ENCODE results near the gene CD99.
"Not testable (repeated sequence)": the region's sequence is repeated elsewhere in the genome, so short reads cannot be mapped to it uniquely, and the experiment has no call there.

The CD99 gene

GRCh38 chrX:2764766-2765548 is 73.9 kb downstream of the CD99 start:
- H3K4me1 ChIP-seq (ENCODE audit: control insufficient read depth, insufficient read depth, low read length); POLR2A ChIA-PET; H3K36me3 ChIP-seq (ENCODE audit: control insufficient read depth in 2 of 2, insufficient read depth in 1 of 2, low read length in 2 of 2); CTCF ChIA-PET; H3K27ac ChIP-seq (ENCODE audit: extremely low read depth, low read depth, low read length); H3K9me3 ChIP-seq (ENCODE audit: control insufficient read depth, insufficient read depth, low read depth, low read length); H3K4me3 ChIP-seq (ENCODE audit: low read depth, low read length): not testable (repeated sequence)

GRCh38 chrX:2765549-2765830 is 74.4 kb downstream of the CD99 start:
- Histone ChIP-seq H3K4me3 (ENCODE audit: low read depth, low read length) (no peak overlapping the region), H3K36me3 (ENCODE audit: control insufficient read depth in 2 of 2, insufficient read depth in 1 of 2, low read length in 2 of 2) (no peaks in the 10 kb centered on the region), H3K9me3 (ENCODE audit: control insufficient read depth, insufficient read depth, low read depth, low read length) (no peaks in the 10 kb centered on the region), H3K27ac (ENCODE audit: extremely low read depth, low read depth, low read length) (no peak overlapping the region), H3K4me1 (ENCODE audit: control insufficient read depth, insufficient read depth, low read length) (no peaks in the 10 kb centered on the region)
- TF ChIP-seq ZNF324 (tag by site-specific recombination; IDR thresholded peaks at IDR 0.05) (no peak), KLF10 (tag by site-specific recombination; IDR thresholded peaks at IDR 0.05) (no peak)
- TF ChIP-seq, protein P1, sequence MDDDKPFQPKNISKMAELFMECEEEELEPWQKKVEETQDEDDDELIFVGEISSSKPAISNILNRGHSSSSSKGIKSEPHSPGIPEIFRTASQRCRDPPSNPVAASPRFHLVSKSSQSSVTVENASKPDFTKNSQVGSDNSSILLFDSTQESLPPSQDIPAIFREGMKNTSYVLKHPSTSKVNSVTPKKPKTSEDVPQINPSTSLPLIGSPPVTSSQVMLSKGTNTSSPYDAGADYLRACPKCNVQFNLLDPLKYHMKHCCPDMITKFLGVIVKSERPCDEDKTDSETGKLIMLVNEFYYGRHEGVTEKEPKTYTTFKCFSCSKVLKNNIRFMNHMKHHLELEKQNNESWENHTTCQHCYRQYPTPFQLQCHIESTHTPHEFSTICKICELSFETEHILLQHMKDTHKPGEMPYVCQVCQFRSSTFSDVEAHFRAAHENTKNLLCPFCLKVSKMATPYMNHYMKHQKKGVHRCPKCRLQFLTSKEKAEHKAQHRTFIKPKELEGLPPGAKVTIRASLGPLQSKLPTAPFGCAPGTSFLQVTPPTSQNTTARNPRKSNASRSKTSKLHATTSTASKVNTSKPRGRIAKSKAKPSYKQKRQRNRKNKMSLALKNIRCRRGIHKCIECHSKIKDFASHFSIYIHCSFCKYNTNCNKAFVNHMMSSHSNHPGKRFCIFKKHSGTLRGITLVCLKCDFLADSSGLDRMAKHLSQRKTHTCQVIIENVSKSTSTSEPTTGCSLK (tag by site-specific recombination; IDR thresholded peaks at IDR 0.05), result no peak
- ChIA-PET POLR2A (no interaction called here), CTCF (no interaction called here)

DNA sequence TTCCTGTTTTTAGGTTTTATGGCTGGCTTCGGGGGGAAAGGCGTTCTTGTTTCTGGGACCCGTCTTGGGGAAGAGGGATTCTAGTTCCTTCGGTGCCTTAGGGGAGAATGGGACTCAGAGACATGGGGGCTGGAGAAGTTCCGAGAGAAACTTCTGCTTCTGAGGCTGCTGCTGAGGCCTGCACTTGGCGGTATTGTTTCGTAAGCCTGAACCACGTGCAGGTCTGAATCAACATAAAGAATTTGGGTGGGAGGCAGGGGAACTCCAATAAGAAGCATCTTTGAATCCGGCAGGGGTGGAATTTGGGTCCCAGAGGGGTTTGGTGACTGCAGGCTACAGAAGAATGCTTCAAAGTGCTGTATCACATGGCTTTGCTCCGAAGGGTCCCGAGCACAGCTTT is 75.8 kb downstream of the CD99 start:
- CTCF ChIA-PET, result no interaction called here
- Histone ChIP-seq H3K4me3 (ENCODE audit: low read depth, low read length) (no peak overlapping the region), H3K9me3 (ENCODE audit: control insufficient read depth, insufficient read depth, low read depth, low read length) (no peaks in the 10 kb centered on the region), H3K4me1 (ENCODE audit: control insufficient read depth, insufficient read depth, low read length) (no peaks in the 10 kb centered on the region), H3K36me3 (ENCODE audit: control insufficient read depth in 2 of 2, insufficient read depth in 1 of 2, low read length in 2 of 2) (no peaks in the 10 kb centered on the region), H3K27ac (ENCODE audit: extremely low read depth, low read depth, low read length) (no peak overlapping the region)
- TF ChIP-seq, protein P2, sequence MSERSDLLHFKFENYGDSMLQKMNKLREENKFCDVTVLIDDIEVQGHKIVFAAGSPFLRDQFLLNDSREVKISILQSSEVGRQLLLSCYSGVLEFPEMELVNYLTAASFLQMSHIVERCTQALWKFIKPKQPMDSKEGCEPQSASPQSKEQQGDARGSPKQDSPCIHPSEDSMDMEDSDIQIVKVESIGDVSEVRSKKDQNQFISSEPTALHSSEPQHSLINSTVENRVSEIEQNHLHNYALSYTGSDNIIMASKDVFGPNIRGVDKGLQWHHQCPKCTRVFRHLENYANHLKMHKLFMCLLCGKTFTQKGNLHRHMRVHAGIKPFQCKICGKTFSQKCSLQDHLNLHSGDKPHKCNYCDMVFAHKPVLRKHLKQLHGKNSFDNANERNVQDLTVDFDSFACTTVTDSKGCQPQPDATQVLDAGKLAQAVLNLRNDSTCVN (tag by site-specific recombination; optimal IDR thresholded peaks at IDR 0.05), result no peak
- TF ChIP-seq ZIC2 (tag by site-specific recombination; IDR thresholded peaks at IDR 0.05), result no peak
- POLR2A ChIA-PET, result no interaction called here

GRCh38 chrX:2767631-2768455 is 76.7 kb downstream of the CD99 start:
- no peaks in the 10 kb centered on the region for H3K9me3 ChIP-seq (ENCODE audit: control insufficient read depth, insufficient read depth, low read depth, low read length)
- H3K27ac ChIP-seq (ENCODE audit: extremely low read depth, low read depth, low read length), result no peak overlapping the region
- CTCF ChIA-PET, result no interaction called here
- H3K36me3 ChIP-seq (ENCODE audit: control insufficient read depth in 2 of 2, insufficient read depth in 1 of 2, low read length in 2 of 2), result no peaks in the 10 kb centered on the region
- POLR2A ChIA-PET, result no interaction called here
- H3K4me1 ChIP-seq (ENCODE audit: control insufficient read depth, insufficient read depth, low read length), result no peaks in the 10 kb centered on the region
- no peak overlapping the region for H3K4me3 ChIP-seq (ENCODE audit: low read depth, low read length)
- TF ChIP-seq ZNF2 (tag by site-specific recombination; IDR thresholded peaks at IDR 0.05) (no peak), ELK4 (IDR thresholded peaks at IDR 0.05; ENCODE audit: borderline replicate concordance, low read depth, low read length) (no peak), ZBTB1 (tag by site-specific recombination; IDR thresholded peaks at IDR 0.05) (no peak), ZNF530 (tag by site-specific recombination; IDR thresholded peaks at IDR 0.05; ENCODE audit: low read depth) (no peak), ZNF350 (tag by site-specific recombination; IDR thresholded peaks at IDR 0.05) (no peak), ZNF366 (tag by site-specific recombination; conservative IDR thresholded peaks at IDR 0.05) (no peak), CTCF (tag by site-specific recombination; IDR thresholded peaks at IDR 0.05) (no peak), ZNF335 (tag by site-specific recombination; conservative IDR thresholded peaks at IDR 0.05) (no peak), ZNF830 (tag by site-specific recombination; IDR thresholded peaks at IDR 0.05; ENCODE audit: low read depth) (no peak), ZNF664 (tag by site-specific recombination; IDR thresholded peaks at IDR 0.05) (no peak)
- TF ChIP-seq, protein P1 (tag by site-specific recombination; IDR thresholded peaks at IDR 0.05), result no peak
